Nephron progenitor cell (in vitro differentiated cells): Measurements from ENCODE around the gene KRTAP10-6.
A peak's percentile ranks its signal among the peaks of the same experiment; 100 is the strongest.

Source experiments
- DNase-seq: peaks from one replicate; pipeline ENCODE4 v3.0.0; 2021
- H3K27ac Mint-ChIP-seq: 2 replicates; pipeline ENCODE4 v1.8.0; 2021; ENCODE audit warnings: mild to moderate bottlenecking, moderate library complexity, mixed read lengths
- H3K27me3 Mint-ChIP-seq: 2 replicates; pipeline ENCODE4 v1.8.0; 2021; ENCODE audit warnings: mild to moderate bottlenecking, low read depth, mixed read lengths; ENCODE audit not compliant: poor library complexity
- H3K36me3 Mint-ChIP-seq: 2 replicates; pipeline ENCODE4 v1.8.0; 2021; ENCODE audit warnings: low read depth, mixed read lengths
- H3K4me1 Mint-ChIP-seq: 2 replicates; pipeline ENCODE4 v1.8.0; 2021; ENCODE audit warnings: mixed read lengths
- H3K4me3 Mint-ChIP-seq: 2 replicates; pipeline ENCODE4 v1.8.0; 2021; ENCODE audit warnings: mild to moderate bottlenecking, moderate library complexity, mixed read lengths
- H3K9me3 Mint-ChIP-seq: 2 replicates; pipeline ENCODE4 v1.8.0; 2021; ENCODE audit warnings: mild to moderate bottlenecking, moderate library complexity, mixed read lengths
- CTCF ChIP-seq: fragments of 200-600 bp; sonication (generic); IDR thresholded peaks from 2 replicates; pipeline ENCODE4 v1.5.0; 2021; ENCODE audit warnings: antibody characterized with exemption

KRTAP10-6 gene

GRCh38 chr21:44614961-44615391 is 22.7 kb upstream of the KRTAP10-6 start:
- no peak overlapping the region for H3K27ac Mint-ChIP-seq
- H3K36me3 Mint-ChIP-seq: peaks cover under 1% of the 10 kb centered on the region
- peaks cover 28% of the 10 kb centered on the region for H3K4me1 Mint-ChIP-seq
- peaks cover 7% of the 10 kb centered on the region for H3K27me3 Mint-ChIP-seq
- peaks cover 43% of the 10 kb centered on the region for H3K9me3 Mint-ChIP-seq
- no peak overlapping the region for H3K4me3 Mint-ChIP-seq
- DNase-seq: no peak
- no peak for TF ChIP-seq CTCF

- DNase-seq: no peak
- peaks cover 28% of the 10 kb centered on the region for H3K4me1 Mint-ChIP-seq
These were observed 21.9 kb upstream of the KRTAP10-6 start for GRCh38 chr21:44614161-44614631.

GRCh38 chr21:44613386-44614155 is 21.3 kb upstream of the KRTAP10-6 start:
- H3K27ac Mint-ChIP-seq: no peak overlapping the region
- peaks cover 13% of the 10 kb centered on the region for H3K36me3 Mint-ChIP-seq
- peaks cover 28% of the 10 kb centered on the region for H3K4me1 Mint-ChIP-seq
- H3K4me3 Mint-ChIP-seq: no peak overlapping the region
- H3K9me3 Mint-ChIP-seq: peaks cover 43% of the 10 kb centered on the region
- no peak for DNase-seq
- H3K27me3 Mint-ChIP-seq: peaks cover 9% of the 10 kb centered on the region
- TF ChIP-seq CTCF: no peak

More at GRCh38 chr21:44614161-44614631, 21.9 kb upstream of the KRTAP10-6 start:
- peaks cover 9% of the 10 kb centered on the region for H3K36me3 Mint-ChIP-seq
- H3K27me3 Mint-ChIP-seq: peaks cover 9% of the 10 kb centered on the region
- H3K27ac Mint-ChIP-seq: peak overlapping the region; percentile 93
- no peak overlapping the region for H3K4me3 Mint-ChIP-seq
- peaks cover 43% of the 10 kb centered on the region for H3K9me3 Mint-ChIP-seq
- no peak for TF ChIP-seq CTCF

GRCh38 chr21:44612669-44613229 is 20.4 kb upstream of the KRTAP10-6 start:
- TF ChIP-seq CTCF: no peak
- H3K27ac Mint-ChIP-seq: no peak overlapping the region
- no peak for DNase-seq
- peaks cover 13% of the 10 kb centered on the region for H3K36me3 Mint-ChIP-seq
- H3K4me3 Mint-ChIP-seq: no peak overlapping the region
- peaks cover 42% of the 10 kb centered on the region for H3K9me3 Mint-ChIP-seq
- peaks cover 28% of the 10 kb centered on the region for H3K4me1 Mint-ChIP-seq
- peaks cover 9% of the 10 kb centered on the region for H3K27me3 Mint-ChIP-seq

GRCh38 chr21:44612029-44612486 is 19.8 kb upstream of the KRTAP10-6 start, which contains the start of gene KRTAP10-8:
Gene KRTAP10-8 (plus strand): TSS chr21:44612079. CDS start chr21:44612101, 22 bp downstream.
- H3K27ac Mint-ChIP-seq: no peak within 1 kb of the TSS
- peaks cover 26% of the 10 kb centered on the region for H3K4me1 Mint-ChIP-seq
- peaks cover 42% of the 10 kb centered on the region for H3K9me3 Mint-ChIP-seq
- DNase-seq: no peak
- TF ChIP-seq CTCF: no peak
- H3K4me3 Mint-ChIP-seq: no peak within 1 kb of the TSS
- peaks cover 13% of the 10 kb centered on the region for H3K36me3 Mint-ChIP-seq
- peaks cover 9% of the 10 kb centered on the region for H3K27me3 Mint-ChIP-seq
